KOPT-K1 (cell line): ENCODE results near the gene GSTM4.
"Not testable (repeated sequence)": the region's sequence is repeated elsewhere in the genome, so short reads cannot be mapped to it uniquely, and the experiment has no call there.

Experiments used
- H3K27ac ChIP-seq: fragments of 200-600 bp; sonication (generic); 2 replicates; pipeline ENCODE4 v1.5.1; 2016; ENCODE audit warnings: antibody characterized with exemption, mild to moderate bottlenecking, low read depth, low read length; ENCODE audit not compliant: poor library complexity, severe bottlenecking
- H3K36me3 ChIP-seq: fragments of 200-600 bp; sonication (generic); 2 replicates; pipeline ENCODE4 v1.5.1; 2017; ENCODE audit warnings: antibody characterized with exemption, mild to moderate bottlenecking, low read length, moderate library complexity; ENCODE audit not compliant: insufficient read depth
- H3K9me3 ChIP-seq: fragments of 200-600 bp; sonication (generic); 2 replicates; pipeline ENCODE4 v1.5.1; 2017; ENCODE audit warnings: antibody characterized with exemption, low read length, mild to moderate bottlenecking; ENCODE audit not compliant: insufficient read depth, poor library complexity, severe bottlenecking

GSTM4 gene

DNA sequence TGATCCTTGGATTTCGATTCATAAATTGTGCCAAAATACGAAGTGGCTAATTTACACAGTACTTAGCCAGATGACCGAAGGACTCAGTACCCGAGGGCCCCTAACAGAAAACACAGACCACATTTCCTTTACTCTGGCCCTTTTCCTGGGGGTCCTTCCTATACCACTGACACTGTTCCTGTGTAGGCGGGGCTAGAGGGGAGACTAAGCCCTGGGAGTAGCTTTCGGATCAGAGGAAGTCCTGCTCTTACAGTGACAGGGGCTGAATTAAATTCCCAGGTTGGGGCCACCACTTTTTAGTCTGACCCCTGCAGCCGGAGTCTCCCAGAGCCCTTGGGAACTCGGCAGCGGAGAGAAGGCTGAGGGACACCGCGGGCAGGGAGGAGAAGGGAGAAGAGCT, 31.2 kb downstream of the GSTM4 start:
- H3K9me3 ChIP-seq, H3K27ac ChIP-seq: not testable (repeated sequence)

DNA sequence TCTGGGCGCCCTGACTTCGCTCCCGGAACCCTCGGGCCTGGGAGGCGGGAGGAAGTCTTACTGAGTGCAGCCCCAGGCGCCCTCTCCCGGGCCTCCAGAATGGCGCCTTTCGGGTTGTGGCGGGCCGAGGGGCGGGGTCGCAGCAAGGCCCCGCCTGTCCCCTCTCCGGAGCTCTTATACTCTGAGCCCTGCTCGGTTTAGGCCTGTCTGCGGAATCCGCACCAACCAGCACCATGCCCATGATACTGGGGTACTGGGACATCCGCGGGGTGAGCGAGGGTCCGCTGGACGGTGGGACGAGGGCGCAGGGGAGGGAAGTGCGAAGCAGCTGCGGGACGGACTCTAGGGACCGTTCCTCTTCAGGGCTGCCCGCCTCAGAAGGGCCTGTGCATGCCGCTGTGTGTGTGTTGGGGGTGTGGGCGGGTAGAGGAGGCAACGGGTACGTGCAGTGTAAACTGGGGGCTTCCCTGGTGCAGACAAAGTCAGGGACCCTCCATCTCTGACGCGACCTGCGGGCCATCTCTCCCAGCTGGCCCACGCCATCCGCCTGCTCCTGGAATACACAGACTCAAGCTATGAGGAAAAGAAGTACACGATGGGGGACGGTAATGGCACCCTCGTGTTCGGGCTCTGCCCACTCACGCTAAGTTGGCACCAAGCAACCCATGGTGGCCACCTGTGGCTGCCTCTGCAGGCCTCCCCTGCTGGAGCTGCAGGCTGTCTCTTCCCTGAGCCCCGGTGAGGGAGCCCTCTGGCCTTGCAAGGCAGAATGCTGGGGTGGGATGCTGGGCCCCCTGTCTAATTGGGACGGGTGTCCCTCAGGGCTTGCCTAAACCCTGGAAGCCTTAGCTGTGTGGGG, 32.0 kb downstream of the GSTM4 start, which contains the start of gene GSTM1:
TSS of gene GSTM1 (plus strand) at position 177 of the 859 bp plus-strand sequence. CDS start at position 234, 57 bp downstream.
- no peak within 1 kb of the TSS for H3K27ac ChIP-seq
- no peaks in the 10 kb centered on the region for H3K36me3 ChIP-seq
- H3K9me3 ChIP-seq: no peaks in the 10 kb centered on the region

More for the DNA sequence above, 31.2 kb downstream of the GSTM4 start:
- H3K36me3 ChIP-seq: not testable (repeated sequence)

DNA sequence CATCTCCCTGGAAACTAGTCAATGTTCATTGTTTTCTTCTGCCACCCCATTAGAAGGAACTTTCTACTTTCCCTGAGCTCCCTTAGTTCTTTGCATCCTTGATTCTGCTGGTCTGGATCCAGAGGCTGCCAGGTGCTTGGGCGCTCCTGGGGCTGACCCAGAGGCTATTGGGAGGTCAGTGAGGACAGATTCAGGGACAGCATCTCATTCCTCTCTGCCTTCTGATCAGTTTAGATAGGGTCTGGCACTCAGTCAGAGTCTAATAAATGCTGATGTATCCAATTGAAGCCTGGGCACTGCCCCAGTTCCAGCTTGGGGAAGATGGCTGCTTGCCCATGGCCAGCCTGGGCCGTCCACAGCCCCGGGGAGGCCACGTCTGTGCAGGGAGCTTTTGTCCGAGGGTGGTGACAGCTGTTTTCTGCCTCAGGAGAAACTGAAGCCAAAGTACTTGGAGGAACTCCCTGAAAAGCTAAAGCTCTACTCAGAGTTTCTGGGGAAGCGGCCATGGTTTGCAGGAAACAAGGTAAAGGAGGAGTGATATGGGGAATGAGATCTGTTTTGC, 34.0 kb downstream of the GSTM4 start:
- Histone ChIP-seq H3K36me3 (no peaks in the 10 kb centered on the region), H3K9me3 (no peaks in the 10 kb centered on the region), H3K27ac (no peak overlapping the region)

DNA sequence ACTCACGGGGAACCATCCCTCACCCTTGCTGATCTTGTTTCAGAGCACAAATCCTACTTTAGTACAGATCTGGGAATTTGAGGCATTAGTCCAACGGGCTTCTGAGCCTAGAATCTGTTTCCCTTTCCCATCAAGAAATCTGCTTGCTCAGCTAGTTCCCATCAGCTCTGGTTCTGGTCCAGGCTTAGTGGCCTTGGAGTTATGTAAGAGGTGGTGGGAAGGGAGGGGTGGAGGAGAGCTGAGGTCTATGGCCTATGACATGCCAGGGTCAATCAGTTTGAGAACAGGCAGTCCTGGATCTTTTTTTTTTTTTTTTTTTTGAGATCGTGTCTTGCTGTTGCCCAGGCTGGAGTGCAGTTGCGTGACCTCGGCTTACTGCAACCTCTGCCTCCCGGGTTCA, 35.9 kb downstream of the GSTM4 start:
- H3K36me3 ChIP-seq: no peaks in the 10 kb centered on the region
- H3K9me3 ChIP-seq: no peaks in the 10 kb centered on the region
- no peak overlapping the region for H3K27ac ChIP-seq

DNA sequence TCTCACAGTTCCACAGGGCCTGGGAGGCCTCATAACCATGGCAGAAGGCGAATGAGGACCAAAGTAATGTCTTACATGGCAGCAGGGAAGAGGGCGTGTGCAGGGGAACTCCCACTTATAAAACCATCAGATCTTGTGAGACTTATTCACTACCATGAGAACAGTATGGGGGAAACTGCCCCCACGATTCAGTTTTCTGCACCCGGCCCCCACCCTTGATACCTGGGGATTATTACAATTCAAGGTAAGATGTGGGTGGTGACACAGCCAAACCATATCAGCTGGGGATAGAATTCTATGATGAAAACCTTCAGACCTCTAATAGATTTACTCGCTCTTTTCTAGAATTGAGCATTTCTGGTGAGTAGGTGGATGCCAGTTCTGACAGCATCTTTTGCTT, 38.5 kb downstream of the GSTM4 start:
- H3K36me3 ChIP-seq, H3K27ac ChIP-seq, H3K9me3 ChIP-seq: not testable (repeated sequence)

DNA sequence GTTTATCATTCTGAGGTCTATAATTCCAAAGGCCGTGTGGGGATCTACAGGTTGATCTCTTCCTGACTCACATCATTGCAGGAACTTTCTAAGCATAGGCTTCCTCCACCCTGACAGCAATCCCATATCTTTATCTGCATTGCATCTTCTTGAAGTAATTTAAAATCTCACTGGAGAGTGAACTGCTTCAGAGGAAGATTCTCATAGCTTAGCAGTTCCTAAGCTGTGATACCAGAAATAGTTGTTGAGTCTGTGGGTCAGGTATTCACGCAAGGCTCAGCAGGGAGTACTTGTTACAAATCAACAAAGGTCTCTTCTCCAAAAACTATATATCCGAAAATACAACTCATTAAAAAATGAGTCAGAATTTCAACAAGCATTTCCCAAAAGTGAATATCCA, 39.2 kb downstream of the GSTM4 start:
- not testable (repeated sequence) for H3K9me3 ChIP-seq, H3K36me3 ChIP-seq, H3K27ac ChIP-seq

DNA sequence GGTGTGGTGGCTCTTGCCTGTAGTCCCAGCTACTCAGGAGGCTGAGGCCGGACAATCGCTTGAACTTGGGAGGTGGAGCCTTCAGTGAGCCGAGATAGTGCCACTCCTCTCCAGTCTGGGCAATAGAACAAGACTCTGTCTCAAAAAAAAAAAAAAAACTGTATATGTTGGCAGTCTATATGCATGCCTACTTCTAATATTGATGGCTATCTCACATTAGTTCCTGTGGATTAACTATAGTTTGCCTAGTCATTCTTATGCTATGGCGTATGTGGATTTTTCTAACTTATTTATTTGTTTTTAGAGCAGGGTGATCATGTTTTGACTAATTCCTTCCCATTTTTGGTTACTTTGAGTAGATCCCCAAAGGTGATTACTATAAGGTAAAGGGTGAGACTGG, 41.2 kb downstream of the GSTM4 start:
- no peaks in the 10 kb centered on the region for H3K9me3 ChIP-seq
- H3K36me3 ChIP-seq: no peaks in the 10 kb centered on the region
- no peak overlapping the region for H3K27ac ChIP-seq

DNA sequence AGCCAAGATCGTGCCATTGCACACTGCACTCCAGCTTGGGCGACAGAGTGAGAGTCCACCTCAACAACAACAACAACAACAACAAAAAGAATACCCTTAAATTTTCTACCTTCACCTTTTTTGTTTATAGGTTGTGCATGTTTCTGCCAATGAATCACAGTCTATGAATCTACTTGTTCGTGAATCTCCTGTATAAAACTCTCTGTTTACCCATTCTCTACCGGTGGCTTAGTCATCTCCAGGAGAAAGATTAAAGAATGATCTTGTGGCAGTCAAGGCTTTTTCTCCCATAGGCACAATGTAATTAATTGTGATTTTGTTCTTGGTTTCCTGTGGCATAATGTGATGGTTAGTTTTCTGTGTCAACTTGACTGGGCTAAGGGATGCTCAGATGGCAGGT, 42.0 kb downstream of the GSTM4 start:
- H3K9me3 ChIP-seq, H3K27ac ChIP-seq, H3K36me3 ChIP-seq: not testable (repeated sequence)

DNA sequence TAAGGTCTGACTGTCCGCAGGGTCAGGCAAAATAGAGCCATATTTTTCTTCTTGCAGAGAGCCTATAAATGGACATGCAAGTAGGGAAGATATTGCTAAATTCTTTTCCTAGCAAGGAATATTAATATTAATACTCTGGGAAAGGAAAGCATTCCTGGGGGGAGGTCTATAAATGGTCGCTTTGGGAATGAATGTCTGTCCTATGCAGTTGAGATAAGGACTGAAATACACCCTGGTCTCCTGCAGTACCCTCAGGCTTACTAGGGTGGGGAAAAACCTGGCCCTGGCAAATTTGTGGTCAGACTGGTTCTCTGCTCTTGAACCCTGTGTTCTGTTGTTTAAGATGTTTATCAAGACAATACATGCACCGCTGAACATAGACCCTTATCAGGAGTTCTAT, 47.0 kb downstream of the GSTM4 start:
- H3K36me3 ChIP-seq, H3K27ac ChIP-seq: not testable (repeated sequence)

DNA sequence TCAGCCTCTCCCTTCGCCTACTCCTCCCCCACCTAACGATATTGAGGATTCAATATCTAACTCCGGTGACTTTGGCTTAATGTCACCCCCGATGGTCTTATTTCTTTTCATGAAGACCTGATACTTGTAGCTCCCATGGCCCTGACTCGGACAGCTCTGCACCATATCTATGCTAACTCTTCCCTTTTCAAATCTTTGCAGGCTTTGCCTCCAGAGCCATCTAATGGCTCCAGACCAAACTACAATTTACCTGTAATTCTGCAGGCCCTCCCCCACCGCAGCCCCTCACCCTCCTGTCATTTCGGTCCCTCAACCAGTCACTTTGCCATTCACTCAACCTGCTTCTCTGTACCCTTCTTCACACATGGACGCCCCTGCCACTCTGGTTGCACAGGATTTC, 48.3 kb downstream of the GSTM4 start:
- no peaks in the 10 kb centered on the region for H3K36me3 ChIP-seq
- H3K9me3 ChIP-seq: peaks cover 33% of the 10 kb centered on the region
- H3K27ac ChIP-seq: no peak overlapping the region

More for the DNA sequence above, 47.0 kb downstream of the GSTM4 start:
- H3K9me3 ChIP-seq: peaks cover 21% of the 10 kb centered on the region

DNA sequence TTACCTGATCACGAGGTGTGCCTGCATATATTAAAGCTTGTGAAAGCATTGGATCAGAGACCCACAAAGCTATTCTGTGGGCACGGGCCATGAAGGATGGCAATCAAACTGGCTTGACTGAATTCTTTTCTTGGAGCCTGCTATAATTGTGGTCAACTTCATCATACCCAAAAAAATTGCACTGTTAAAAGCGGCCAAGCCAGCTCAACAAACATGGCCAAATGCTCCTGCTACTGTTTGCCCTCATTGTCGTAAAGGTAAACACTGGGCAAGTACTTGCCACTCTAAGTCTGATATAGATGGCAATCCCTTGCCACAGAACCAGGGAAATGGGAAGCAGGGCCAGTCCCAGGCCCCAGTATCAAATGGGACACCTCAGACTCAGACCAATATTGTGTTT, 49.5 kb downstream of the GSTM4 start:
- Histone ChIP-seq H3K36me3 (no peaks in the 10 kb centered on the region), H3K9me3 (peaks cover 35% of the 10 kb centered on the region), H3K27ac (no peak overlapping the region)

DNA sequence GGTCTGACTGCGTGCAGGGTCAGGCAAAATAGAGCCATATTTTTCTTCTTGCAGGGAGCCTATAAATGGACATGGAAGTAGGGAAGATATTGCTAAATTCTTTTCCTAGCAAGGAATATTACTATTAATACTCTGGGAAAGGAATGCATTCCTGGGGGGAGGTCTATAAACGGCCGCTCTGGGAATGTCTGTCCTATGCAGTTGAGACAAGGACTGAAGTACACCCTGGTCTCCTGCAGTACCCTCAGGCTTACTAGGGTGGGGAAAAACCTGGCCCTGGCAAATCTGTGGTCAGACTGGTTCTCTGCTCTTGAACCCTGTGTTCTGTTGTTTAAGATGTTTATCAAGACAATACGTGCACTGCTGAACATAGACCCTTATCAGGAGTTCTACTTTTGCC, 53.0 kb downstream of the GSTM4 start:
- not testable (repeated sequence) for H3K36me3 ChIP-seq, H3K27ac ChIP-seq
- peaks cover 23% of the 10 kb centered on the region for H3K9me3 ChIP-seq

DNA sequence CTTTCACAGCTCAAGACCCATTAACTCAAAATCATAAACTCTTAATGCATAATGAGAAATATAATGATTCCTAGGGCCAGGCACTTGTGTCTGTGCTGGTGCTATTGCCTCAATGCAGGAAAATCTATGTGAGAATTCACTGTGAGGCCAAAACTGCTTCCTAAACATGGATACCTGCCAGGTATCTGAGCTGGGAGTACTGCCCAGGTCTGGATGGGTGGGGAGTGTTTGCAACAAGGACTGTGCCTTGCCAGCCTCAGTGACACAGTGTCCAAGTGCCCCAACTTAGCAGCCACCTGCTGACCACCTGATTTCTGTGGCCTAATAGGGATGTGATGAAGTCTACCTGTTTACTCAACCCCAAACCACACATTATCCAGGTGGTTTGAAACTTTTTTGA, 53.9 kb downstream of the GSTM4 start:
- H3K27ac ChIP-seq, H3K36me3 ChIP-seq: not testable (repeated sequence)
- H3K9me3 ChIP-seq: peaks cover 15% of the 10 kb centered on the region
